ENCODE measurements around the gene PGRMC2. TPM values are rescaled to one million over a fixed set of nuclear protein-coding genes. Genes with fewer than 3 reads are reported as not detected.

Gene PGRMC2
- total RNA-seq, 2 donors from 2014 or later, result 14.8 to 20.2 TPM

DNA sequence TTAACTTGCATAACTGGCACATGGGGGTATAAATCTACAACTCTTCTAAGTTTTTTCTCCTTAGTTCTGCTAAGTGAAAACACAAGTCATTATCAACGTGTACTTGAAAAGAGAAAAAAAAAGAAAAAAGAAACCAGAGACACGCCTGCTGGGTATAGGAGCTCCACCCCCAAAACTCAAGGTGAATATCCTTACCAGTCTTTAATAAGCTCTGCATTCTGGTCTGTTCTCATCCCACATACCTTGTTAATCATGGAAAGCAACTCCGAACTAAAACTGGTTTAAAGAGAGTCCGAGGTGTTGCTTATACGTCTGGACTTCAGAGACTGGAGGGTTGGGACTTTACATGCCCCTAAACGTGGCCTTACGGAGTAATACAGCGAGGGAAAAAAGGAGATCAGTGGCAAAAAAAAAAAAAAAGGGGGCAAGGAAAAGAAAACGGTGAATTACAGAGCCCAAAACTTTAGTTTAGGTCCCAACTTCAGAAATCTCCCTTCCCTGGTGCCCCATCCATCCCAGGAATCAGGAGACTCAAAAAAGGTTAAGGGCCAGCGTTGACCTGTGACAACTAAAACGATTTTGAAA, 1.0 kb downstream of the PGRMC2 start:
- Histone ChIP-seq H3K4me3 (peak overlapping the region; percentile 72 to 94), H3K27me3 (no peaks in the 10 kb centered on the region), H3K4me1 (peaks cover 25% of the 10 kb centered on the region), H3K9me3 (no peaks in the 10 kb centered on the region), H3K36me3 (replicated peaks in 1 of 2; ENCODE audit: insufficient read depth in 1 of 2, low read depth in 2 of 2) (no peaks in the 10 kb centered on the region), H3K27ac (peak overlapping the region; percentile 46 to 96 (median 90))
- WGBS, 2 donors, result 1% methylated on average over 11 of the region's 11 CpGs
- intact Hi-C loops (cut with DNase I), result no loop called here
- DNase-seq, result peak in 3 of 4 donors; percentile 26 to 59 (median 53)
- ATAC-seq, result no peak
- peak in 2 of 3 donors; percentile 59 to 71 for TF ChIP-seq POLR2A (IDR thresholded peaks at IDR 0.05)
- TF ChIP-seq, protein P1, sequence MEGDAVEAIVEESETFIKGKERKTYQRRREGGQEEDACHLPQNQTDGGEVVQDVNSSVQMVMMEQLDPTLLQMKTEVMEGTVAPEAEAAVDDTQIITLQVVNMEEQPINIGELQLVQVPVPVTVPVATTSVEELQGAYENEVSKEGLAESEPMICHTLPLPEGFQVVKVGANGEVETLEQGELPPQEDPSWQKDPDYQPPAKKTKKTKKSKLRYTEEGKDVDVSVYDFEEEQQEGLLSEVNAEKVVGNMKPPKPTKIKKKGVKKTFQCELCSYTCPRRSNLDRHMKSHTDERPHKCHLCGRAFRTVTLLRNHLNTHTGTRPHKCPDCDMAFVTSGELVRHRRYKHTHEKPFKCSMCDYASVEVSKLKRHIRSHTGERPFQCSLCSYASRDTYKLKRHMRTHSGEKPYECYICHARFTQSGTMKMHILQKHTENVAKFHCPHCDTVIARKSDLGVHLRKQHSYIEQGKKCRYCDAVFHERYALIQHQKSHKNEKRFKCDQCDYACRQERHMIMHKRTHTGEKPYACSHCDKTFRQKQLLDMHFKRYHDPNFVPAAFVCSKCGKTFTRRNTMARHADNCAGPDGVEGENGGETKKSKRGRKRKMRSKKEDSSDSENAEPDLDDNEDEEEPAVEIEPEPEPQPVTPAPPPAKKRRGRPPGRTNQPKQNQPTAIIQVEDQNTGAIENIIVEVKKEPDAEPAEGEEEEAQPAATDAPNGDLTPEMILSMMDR (IDR thresholded peaks at IDR 0.05), result no peak

DNA sequence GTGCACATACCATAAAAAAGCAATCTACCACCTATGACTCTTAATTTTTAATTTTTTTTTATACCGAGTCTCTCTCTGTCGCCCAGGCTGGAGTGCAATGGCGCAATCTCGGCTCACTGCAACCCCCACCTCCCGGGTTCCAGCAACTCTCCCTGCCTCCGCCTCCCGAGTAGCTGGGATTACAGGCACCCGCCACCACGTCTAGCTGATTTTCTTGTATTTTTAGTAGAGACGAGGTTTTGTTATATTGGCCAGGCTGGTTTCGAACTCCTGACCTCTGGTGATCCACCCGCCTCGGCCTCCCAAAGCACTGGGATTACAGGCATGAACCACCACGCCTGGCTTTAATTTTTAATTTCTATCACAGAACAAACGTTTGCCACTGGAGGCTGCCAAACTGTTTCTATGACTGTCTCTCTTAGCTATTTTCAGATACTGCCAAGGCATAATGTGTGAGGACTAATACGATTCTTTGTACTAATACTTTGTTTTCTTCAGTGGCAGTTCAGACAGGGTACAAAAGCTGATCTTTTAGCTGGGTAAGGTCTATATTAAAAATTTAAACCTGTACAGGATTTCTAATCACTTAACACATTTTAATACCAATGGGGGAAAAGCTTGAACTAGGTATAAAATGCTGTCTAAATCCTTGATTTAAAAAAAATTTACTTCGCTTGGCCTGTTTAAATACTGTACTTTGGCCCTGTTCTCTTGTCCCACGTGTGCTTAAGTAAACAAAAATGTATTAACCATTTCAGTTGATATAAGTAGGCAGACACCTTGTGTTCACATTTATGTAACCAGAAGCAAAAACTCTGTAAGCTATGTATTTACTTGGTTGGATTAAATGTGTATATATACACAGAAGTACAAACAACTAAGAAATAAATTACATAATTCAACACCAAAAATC, 2.3 kb downstream of the PGRMC2 start:
- peaks cover 37% of the 10 kb centered on the region for H3K4me1 ChIP-seq
- no peaks in the 10 kb centered on the region for H3K9me3 ChIP-seq
- H3K27me3 ChIP-seq, result no peaks in the 10 kb centered on the region
- H3K27ac ChIP-seq, result peak overlapping the region; percentile 46 to 96 (median 90)
- DNase-seq (peak in 3 of 4 donors; percentile 19 to 35 (median 30)), ATAC-seq (no peak)
- intact Hi-C loops (cut with DNase I), result no loop called here
- no peaks in the 10 kb centered on the region for H3K36me3 ChIP-seq (replicated peaks in 1 of 2; ENCODE audit: insufficient read depth in 1 of 2, low read depth in 2 of 2)
- 32 to 38% methylated on average over 18 of the region's 18 CpGs for WGBS, 2 donors
- peak overlapping the region; percentile 72 to 94 for H3K4me3 ChIP-seq
- TF ChIP-seq, protein P1 (IDR thresholded peaks at IDR 0.05), result no peak
- TF ChIP-seq POLR2A (IDR thresholded peaks at IDR 0.05), result peak in 1 of 3 donors; percentile 21

DNA sequence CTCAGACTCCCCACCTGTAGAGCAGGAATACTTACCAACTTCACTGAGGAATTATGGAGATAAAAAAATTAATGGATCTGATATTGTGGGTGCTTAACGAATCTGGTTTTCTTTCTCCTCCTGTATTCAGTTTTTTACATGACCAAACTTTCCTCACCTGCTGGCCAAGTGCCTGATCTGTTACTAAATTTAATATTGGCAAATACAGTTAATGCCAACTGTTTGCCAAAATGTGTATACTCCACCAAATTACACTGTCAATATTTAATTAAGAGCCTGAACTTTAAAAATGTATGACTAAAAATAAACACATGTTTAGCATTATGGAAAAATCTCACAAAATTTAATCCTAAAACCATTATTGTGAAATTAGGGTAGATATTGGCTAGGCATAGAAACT, 3.3 kb downstream of the PGRMC2 start:
- Histone ChIP-seq H3K27ac (peak overlapping the region in 3 of 4 donors; percentile 89 to 96 (median 92)), H3K4me1 (peaks cover 47% of the 10 kb centered on the region), H3K4me3 (no peak overlapping the region), H3K36me3 (replicated peaks in 1 of 2; ENCODE audit: insufficient read depth in 1 of 2, low read depth in 2 of 2) (no peaks in the 10 kb centered on the region), H3K9me3 (no peaks in the 10 kb centered on the region), H3K27me3 (no peaks in the 10 kb centered on the region)
- DNase-seq (peak; percentile 34 to 70 (median 45)), ATAC-seq (no peak)
- TF ChIP-seq POLR2A (IDR thresholded peaks at IDR 0.05), result no peak
- TF ChIP-seq, protein P1 (IDR thresholded peaks at IDR 0.05), result peak in 3 of 7 experiments; percentile 7 to 17 (median 14)
- intact Hi-C loops (cut with DNase I), result no loop called here
- WGBS, 2 donors, result 4 to 15% methylated on average over 1 of the region's 1 CpG

DNA sequence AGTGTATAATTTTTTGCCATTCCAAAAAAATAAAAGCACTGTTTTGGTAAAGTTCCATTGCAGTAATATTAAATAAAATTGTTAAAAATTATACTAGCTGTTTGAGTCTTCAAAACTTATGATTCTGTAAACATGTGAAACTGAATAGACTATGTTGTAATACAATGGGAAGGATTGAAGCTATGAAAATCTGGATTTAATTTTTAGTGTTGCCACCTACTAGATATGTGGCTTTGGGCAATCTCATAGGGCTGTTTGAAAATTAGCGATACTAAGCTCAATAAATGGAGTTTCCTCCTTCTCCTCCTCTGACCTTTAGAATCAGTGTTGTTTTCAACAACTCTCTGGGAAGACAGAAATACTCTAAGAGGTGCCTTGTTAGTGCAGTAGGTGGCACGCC, 4.5 kb downstream of the PGRMC2 start:
- intact Hi-C loops (cut with DNase I), result no loop called here
- 66 to 73% methylated on average over 2 of the region's 2 CpGs for WGBS, 2 donors
- ATAC-seq, result no peak

More for the DNA sequence above, 4.5 kb downstream of the PGRMC2 start:
- H3K36me3 ChIP-seq (replicated peaks in 1 of 2; ENCODE audit: insufficient read depth in 1 of 2, low read depth in 2 of 2), result no peaks in the 10 kb centered on the region
- no peak for DNase-seq
- H3K9me3 ChIP-seq, result no peaks in the 10 kb centered on the region
- no peak overlapping the region for H3K27ac ChIP-seq
- H3K4me3 ChIP-seq, result no peak overlapping the region
- TF ChIP-seq POLR2A (IDR thresholded peaks at IDR 0.05), result no peak
- TF ChIP-seq, protein P1 (IDR thresholded peaks at IDR 0.05), result no peak
- peaks cover 47% of the 10 kb centered on the region for H3K4me1 ChIP-seq
- no peaks in the 10 kb centered on the region for H3K27me3 ChIP-seq

Measured in body of pancreas (tissue), 4 donors.